GM12878 (cell line): ENCODE results near the gene GAL. TPM values are rescaled to one million over a fixed set of nuclear protein-coding genes. Genes with fewer than 3 reads are reported as not detected.

Experiments
- ATAC-seq: fragments of 200-7000 bp; cut with Tn5 transposase; 3 replicates; pipeline ENCODE4 v1.9.1; 2020; ENCODE audit warnings: mild to moderate bottlenecking, moderate library complexity
- BruUV-seq: library from RNA; stranded (reverse); fragments of 400-500 nt; replicated peaks from 2 replicates; lab custom pipeline; 2021; lab: Mats Ljungman, UMichigan
- CTCF ChIA-PET: fragments of 300-600 bp; sonication (Branson Sonifier 250); formaldehyde crosslinking; extraction: SDS; loops from one replicate; lab custom pipeline; 2021; ENCODE audit warnings: inconsistent platforms; lab: Yijun Ruan, JAX
- POLR2A ChIA-PET: fragments of 350-600 bp; formaldehyde crosslinking; extraction: SDS; loops from one replicate; lab custom pipeline; 2021; ENCODE audit warnings: inconsistent platforms; lab: Charles Lee
- RAD21 ChIA-PET: fragments of 300-600 bp; sonication (Branson Sonifier 250); formaldehyde crosslinking; loops from one replicate; lab custom pipeline; 2023; ENCODE audit warnings: antibody characterized with exemption; ENCODE audit not compliant: unreplicated experiment; lab: Charles Lee
- SMC1A ChIA-PET: fragments of 300-600 bp; sonication (Branson Sonifier 250); formaldehyde crosslinking; loops from one replicate; lab custom pipeline; 2023; ENCODE audit not compliant: unreplicated experiment, uncharacterized antibody; lab: Charles Lee
- DNase-seq: peaks from one replicate; pipeline ENCODE4 v3.0.0-alpha.2; 2011; ENCODE audit warnings: low read depth, low spot score
- FAIRE-seq: peaks from 3 replicates; lab custom pipeline; 2011; peaks lifted over from hg19 to GRCh38; lab: Jason Lieb, UNC
- H2AFZ ChIP-seq: 2 replicates; pipeline ENCODE4 v1.6.0; 2011; ENCODE audit warnings: low read depth, low read length, control low read depth; ENCODE audit not compliant: control insufficient read depth
- H3K27ac ChIP-seq: 2 replicates; pipeline ENCODE4 v1.5.1; 2011; ENCODE audit warnings: control low read depth; ENCODE audit not compliant: control insufficient read depth, insufficient read depth
- H3K27me3 ChIP-seq, 2 experiments: replicated peaks in 1 of 2; 2 replicates each; pipeline versions ENCODE4 v1.6.0 to v1.6.1; 2011; ENCODE audit warnings: low read length in 1 of 2; ENCODE audit not compliant: control insufficient read depth in 2 of 2, insufficient read depth in 2 of 2
- H3K36me3 ChIP-seq, 2 experiments: 2 replicates each; pipeline ENCODE4 v1.5.1; 2011; ENCODE audit warnings: low read length in 1 of 2; ENCODE audit not compliant: control insufficient read depth in 2 of 2, insufficient read depth in 2 of 2
- H3K4me1 ChIP-seq: 2 replicates; pipeline ENCODE4 v1.6.1; 2011; ENCODE audit warnings: mild to moderate bottlenecking, low read length, moderate library complexity, mixed read lengths; ENCODE audit not compliant: control insufficient read depth, insufficient read depth
- H3K4me2 ChIP-seq: 2 replicates; pipeline ENCODE4 v1.6.0; 2011; ENCODE audit warnings: control low read depth; ENCODE audit not compliant: control insufficient read depth, insufficient read depth
- H3K4me3 ChIP-seq: fragments of 200-600 bp; sonication (generic); 2 replicates; pipeline ENCODE4 v1.5.1; 2016
- H3K79me2 ChIP-seq: 2 replicates; pipeline ENCODE4 v1.6.0; 2011; ENCODE audit warnings: low read length; ENCODE audit not compliant: control insufficient read depth, insufficient read depth
- H3K9ac ChIP-seq: 2 replicates; pipeline ENCODE4 v1.8.0; 2011; ENCODE audit warnings: low read length, control low read depth, mixed read lengths; ENCODE audit not compliant: control insufficient read depth, insufficient read depth
- H3K9me3 ChIP-seq: replicated peaks from 3 replicates; pipeline ENCODE4 v1.5.1; 2011; ENCODE audit warnings: mild to moderate bottlenecking, low read length; ENCODE audit not compliant: control insufficient read depth, insufficient read depth
- H4K20me1 ChIP-seq: 2 replicates; pipeline ENCODE4 v1.6.0; 2011; ENCODE audit not compliant: control insufficient read depth, insufficient read depth
- E2F4 ChIP-seq: IDR thresholded peaks from 2 replicates; pipeline ENCODE4 v1.6.1; 2012; ENCODE audit warnings: low read depth, low read length, improper control_type of control experiment
- E4F1 ChIP-seq: fragments of 450-650 bp; IDR thresholded peaks from 2 replicates; pipeline ENCODE4 v1.6.1; 2018; ENCODE audit warnings: borderline replicate concordance, mild to moderate bottlenecking; ENCODE audit not compliant: partially characterized antibody
- EP300 ChIP-seq, 2 experiments: fragments of 150-350 bp in 1 of 2; IDR thresholded peaks; 2 replicates each; pipeline ENCODE4 v1.6.1; 2011 to 2012; ENCODE audit warnings: low read depth in 2 of 2, low read length in 2 of 2, borderline replicate concordance in 1 of 2, improper control_type of control experiment in 1 of 2, inconsistent platforms in 1 of 2; ENCODE audit not compliant: control insufficient read depth in 1 of 2
- EZH2 ChIP-seq: IDR thresholded peaks from 2 replicates; pipeline ENCODE4 v1.6.1; 2012; ENCODE audit warnings: low read depth, mild to moderate bottlenecking, control low read depth, inconsistent platforms, low read length, borderline replicate concordance; ENCODE audit not compliant: control insufficient read depth
- HSF1 ChIP-seq: fragments of 150-350 bp; IDR thresholded peaks from 2 replicates; pipeline ENCODE4 v1.6.1; 2014; ENCODE audit warnings: mild to moderate bottlenecking, low read depth, low read length
- MEF2B ChIP-seq: fragments of 450-650 bp; IDR thresholded peaks from 2 replicates; pipeline ENCODE4 v1.6.1; 2018; ENCODE audit warnings: mild to moderate bottlenecking, moderate library complexity; ENCODE audit not compliant: partially characterized antibody, poor library complexity, severe bottlenecking
- MXI1 ChIP-seq: fragments of 150-350 bp; IDR thresholded peaks from 2 replicates; pipeline ENCODE4 v1.6.1; 2011; ENCODE audit warnings: low read depth, mild to moderate bottlenecking, inconsistent platforms, low read length, improper control_type of control experiment
- NFIC ChIP-seq: IDR thresholded peaks from 2 replicates; pipeline ENCODE4 v1.6.1; 2012; ENCODE audit warnings: low read depth, mild to moderate bottlenecking, inconsistent platforms, low read length, moderate library complexity
- RCOR1 ChIP-seq: conservative IDR thresholded peaks from 2 replicates; pipeline ENCODE4 v1.6.1; 2012; ENCODE audit warnings: low read depth, low read length, improper control_type of control experiment
- TAF1 ChIP-seq: IDR thresholded peaks from 2 replicates; pipeline ENCODE4 v1.6.1; 2011; ENCODE audit warnings: mild to moderate bottlenecking, low read depth, low read length, borderline replicate concordance
- TCF12 ChIP-seq: IDR thresholded peaks from 2 replicates; pipeline ENCODE4 v1.6.1; 2011; ENCODE audit warnings: low read depth, mild to moderate bottlenecking, low read length
- USF1 ChIP-seq: IDR thresholded peaks from 2 replicates; pipeline ENCODE4 v1.6.1; 2011; ENCODE audit warnings: borderline replicate concordance, low read depth, mild to moderate bottlenecking, moderate library complexity, mixed read lengths, low read length; ENCODE audit not compliant: insufficient read depth; ENCODE audit errors: extremely low read length
- WGBS: methylation state at CpG from one replicate; pipeline ENCODE4 v1.1.6; 2016; ENCODE audit warnings: low lambda C conversion rate; ENCODE audit not compliant: insufficient replicate concordance, insufficient coverage; ENCODE audit errors: missing lambda C conversion rate; 5-methylcytosine and 5-hydroxymethylcytosine counted together
- in situ Hi-C: fragments of 300-500 bp; cut with MboI; formaldehyde crosslinking; loops from 9 replicates; pipeline ENCODE4 v1.14.3; 2018; ENCODE audit warnings: mixed read lengths
- intact Hi-C: fragments of 100-400 bp; cut with micrococcal nuclease; formaldehyde crosslinking; loops from one replicate; pipeline ENCODE4 v1.14.2; 2022; ENCODE audit not compliant: unreplicated experiment
- polyA plus RNA-seq, 11 experiments: library from polyadenylated mRNA; depleted of rRNA in 4 of 11; unstranded in 6 of 11; stranded (reverse) in 5 of 11; fragments of >200 nt; fragmentation: Nextera tagmentation in 4 of 11; fragmentation: Illumina TruSeq in 1 of 11; extraction: Ambion mirVana in 4 of 11; extraction: Trizol in 1 of 11; gene quantifications; 1 replicate in 1 of 11; 2 replicates in 10 of 11; pipeline versions ENCODE4 v1.2.1 to v1.2.3, GENCODE V29; 2011 to 2016; ENCODE audit warnings: inconsistent platforms in 2 of 11, missing spikeins in 2 of 11, low read depth in 1 of 11
- total RNA-seq, 4 experiments: library from RNA; depleted of rRNA in 3 of 4; stranded (reverse); fragments of >200 nt in 3 of 4; fragmentation: Illumina TruSeq in 1 of 4; extraction: Trizol in 1 of 4; gene quantifications; 2 replicates each; pipeline versions ENCODE4 v1.2.1 to v1.2.3, GENCODE V29; 2013 to 2021

Gene GAL
- total and polyA plus RNA-seq, 10 of the 15 experiments (the other 5 are each of a cell fraction or from before 2014, with no cell fraction given), result 0.35 TPM; not detected in 9

GRCh38 chr11:68641880-68642279 is 42.5 kb upstream of the GAL start:
- ChIA-PET SMC1A (no interaction called here), RAD21 (no interaction called here), POLR2A (no interaction called here), CTCF (no interaction called here)
- in situ Hi-C loops (no loop called here), intact Hi-C loops (no loop called here)
- Histone ChIP-seq H3K4me1 (no peaks in the 10 kb centered on the region), H3K36me3 (no peaks in the 10 kb centered on the region), H4K20me1 (no peaks in the 10 kb centered on the region), H3K79me2 (no peaks in the 10 kb centered on the region), H3K27me3 (0 out of 4 replicates have a peak, but pooled peaks cover 0 to 2% of the 10 kb centered on the region in 2 experiments), H3K4me2 (no peak overlapping the region), H2AFZ (no peak overlapping the region), H3K4me3 (no peak overlapping the region), H3K27ac (no peak overlapping the region), H3K9ac (no peak overlapping the region), H3K9me3 (no peaks in the 10 kb centered on the region; the same call in 2 of the 3 replicates)
- TF ChIP-seq TAF1 (no peak), RCOR1 (no peak), MXI1 (no peak), NFIC (no peak), HSF1 (no peak), EZH2 (no peak), E4F1 (no peak), E2F4 (no peak), EP300 (IDR thresholded peaks at IDR 0.05; ENCODE audit: borderline replicate concordance in 1 of 2, control insufficient read depth in 1 of 2, low read depth in 2 of 2, low read length in 2 of 2) (no peak), TCF12 (no peak), USF1 (no peak), MEF2B (no peak)
- ATAC-seq (no peak), DNase-seq (no peak), FAIRE-seq (no peak)
- WGBS, result 47% methylated on average over 15 of the region's 15 CpGs
- BruUV-seq, result no TSS peak
